SW480 (cell line): ENCODE data around the gene KATNAL1.

Experiments used
- DNase-seq: peaks from one replicate; pipeline ENCODE4 v3.0.0-alpha.2; 2016; ENCODE audit warnings: low spot score

KATNAL1 gene

GRCh38 chr13:30307194-30307970 lies at the start of gene KATNAL1:
Gene KATNAL1 (minus strand): TSS chr13:30307551. CDS start chr13:30283777, 23,774 bp downstream.
- peak; percentile 78 for DNase-seq

- no peak for DNase-seq
These were observed 48.5 kb upstream of the KATNAL1 start for GRCh38 chr13:30355839-30356238.

DNA sequence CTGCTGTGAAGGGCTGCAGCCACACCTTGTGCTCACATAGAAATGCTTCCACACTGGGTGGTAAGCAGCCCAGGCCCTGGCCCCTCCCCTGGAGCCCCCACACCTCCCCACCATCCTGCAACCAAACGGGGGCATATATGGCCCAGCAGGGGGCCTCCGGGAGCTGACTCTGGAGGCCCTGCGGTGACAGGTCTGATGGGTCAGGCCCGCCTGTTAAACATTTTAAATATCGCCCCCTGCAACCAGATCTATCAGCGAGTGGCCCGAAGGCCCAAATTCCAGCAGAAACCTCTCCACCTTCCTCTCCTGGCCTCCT lies 48.0 kb upstream of the KATNAL1 start:
- DNase-seq = no peak

- DNase-seq = no peak
These were observed 47.4 kb upstream of the KATNAL1 start for GRCh38 chr13:30354493-30355383.

- DNase-seq = no peak
These were observed 46.3 kb upstream of the KATNAL1 start for GRCh38 chr13:30353471-30354215.

- no peak for DNase-seq
These were observed 45.7 kb upstream of the KATNAL1 start for GRCh38 chr13:30353060-30353459.

GRCh38 chr13:30352121-30352520 lies 44.8 kb upstream of the KATNAL1 start:
- DNase-seq = no peak

GRCh38 chr13:30346789-30347167 lies 39.4 kb upstream of the KATNAL1 start:
- DNase-seq = no peak

GRCh38 chr13:30346153-30346788 lies 38.9 kb upstream of the KATNAL1 start:
- peak; percentile 73 for DNase-seq

- no peak for DNase-seq
These were observed 38.2 kb upstream of the KATNAL1 start for GRCh38 chr13:30345426-30346100.

DNA sequence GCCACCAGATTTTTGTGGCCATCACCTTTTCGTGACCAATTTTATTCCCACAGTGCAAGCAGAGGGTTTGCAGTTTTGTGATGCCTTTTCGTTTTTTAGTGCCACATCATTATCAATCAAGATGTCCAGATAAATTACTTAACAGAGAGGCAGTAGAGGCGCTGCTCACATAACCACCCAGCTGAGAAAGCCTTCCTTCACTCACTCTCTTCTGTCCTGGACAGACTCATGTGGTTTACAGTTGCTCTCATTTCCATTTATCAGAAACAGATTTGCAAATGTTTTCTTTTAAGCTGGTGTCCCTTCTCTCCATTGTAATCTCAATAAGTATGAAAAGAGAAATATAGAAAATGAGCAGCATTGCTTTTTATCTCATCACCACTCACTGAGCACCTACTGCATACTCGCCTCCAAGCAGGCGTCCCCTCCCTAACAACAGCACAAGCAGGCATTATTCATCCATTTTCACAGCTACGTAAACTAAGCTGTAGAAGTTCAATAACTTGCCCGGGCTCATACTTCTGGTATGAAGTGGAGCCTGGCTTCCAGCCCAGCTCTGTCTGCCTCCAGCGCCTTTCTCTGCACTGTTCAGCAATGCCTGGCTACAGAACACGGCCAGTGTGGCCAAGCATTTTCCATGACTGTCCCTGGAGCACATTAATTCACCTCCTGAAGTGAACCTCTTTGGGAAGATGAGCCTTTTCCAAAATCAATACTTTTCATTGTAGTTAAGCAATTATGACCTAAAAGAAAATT lies 34.6 kb upstream of the KATNAL1 start:
- no peak for DNase-seq

DNA sequence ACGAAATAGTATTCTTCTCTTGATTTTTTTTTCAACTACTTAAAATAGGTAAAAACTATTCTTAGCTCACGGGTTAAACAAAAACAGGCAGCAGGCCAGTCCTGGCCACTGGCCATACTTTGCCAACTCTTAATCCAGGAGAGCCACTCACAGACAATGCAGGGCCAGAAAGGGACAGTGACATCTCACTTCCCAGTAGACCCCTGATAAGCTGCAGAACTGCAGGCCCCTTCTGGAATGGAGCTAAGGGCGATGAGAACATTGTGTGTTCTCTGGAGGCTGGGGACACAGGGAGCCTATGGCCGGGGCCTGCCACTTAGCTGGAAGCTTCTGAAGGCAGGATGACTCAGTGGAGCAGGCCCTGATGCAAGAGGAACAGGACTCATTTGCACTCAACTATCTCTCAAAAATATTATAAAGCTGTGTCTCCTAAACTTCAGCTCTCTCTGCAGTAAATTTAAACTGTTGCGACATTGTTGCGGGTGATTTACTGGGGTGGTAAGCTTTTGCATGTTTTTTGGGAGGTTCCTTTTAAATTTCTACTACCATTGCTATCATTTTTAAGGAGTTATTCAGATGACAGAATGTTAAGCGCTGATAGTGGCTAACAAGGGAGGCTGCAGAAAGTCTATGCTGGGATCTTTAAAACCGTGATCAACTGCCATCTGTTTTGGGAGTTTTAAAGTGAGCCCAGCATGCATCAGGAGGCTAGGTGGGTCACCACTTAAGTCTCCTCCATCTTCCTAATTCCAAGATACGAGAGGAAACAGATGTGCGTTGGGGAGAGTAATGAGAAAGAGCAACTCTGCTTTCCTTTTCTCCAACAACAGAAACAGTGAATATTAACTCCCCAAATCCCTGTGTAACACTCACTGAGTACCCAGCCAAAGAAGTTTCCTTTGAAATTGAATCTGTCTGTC lies 33.2 kb upstream of the KATNAL1 start:
- no peak for DNase-seq

DNA sequence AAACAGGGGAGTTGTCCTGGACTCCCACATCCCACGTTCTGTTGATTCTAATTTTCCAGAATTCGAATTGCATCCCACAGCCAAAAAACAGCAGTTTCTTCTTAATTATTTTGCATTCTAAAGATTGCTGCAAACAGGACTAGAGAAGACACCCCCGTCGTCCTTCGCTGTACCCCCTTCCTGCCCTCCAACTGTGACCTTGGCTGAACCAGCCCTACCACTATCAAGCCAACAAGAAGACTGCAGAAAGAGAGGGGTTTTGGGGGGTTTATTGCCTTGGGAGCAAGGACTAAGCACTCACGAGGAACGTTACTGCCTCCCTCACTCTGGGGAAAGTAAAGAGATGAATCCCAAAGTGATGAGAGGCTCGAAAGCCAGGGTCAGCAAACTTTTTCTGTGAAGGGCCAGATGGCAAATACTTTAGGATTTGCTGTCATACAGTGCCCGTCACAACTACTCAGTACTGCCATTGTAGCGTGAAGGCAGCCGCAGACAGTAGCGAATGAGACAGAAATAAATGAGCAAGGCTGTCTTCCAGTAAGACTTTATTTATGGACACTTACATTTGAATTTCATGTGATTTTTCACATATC lies 32.5 kb upstream of the KATNAL1 start:
- DNase-seq = no peak

GRCh38 chr13:30338952-30339351 lies 31.6 kb upstream of the KATNAL1 start:
- DNase-seq = no peak

DNA sequence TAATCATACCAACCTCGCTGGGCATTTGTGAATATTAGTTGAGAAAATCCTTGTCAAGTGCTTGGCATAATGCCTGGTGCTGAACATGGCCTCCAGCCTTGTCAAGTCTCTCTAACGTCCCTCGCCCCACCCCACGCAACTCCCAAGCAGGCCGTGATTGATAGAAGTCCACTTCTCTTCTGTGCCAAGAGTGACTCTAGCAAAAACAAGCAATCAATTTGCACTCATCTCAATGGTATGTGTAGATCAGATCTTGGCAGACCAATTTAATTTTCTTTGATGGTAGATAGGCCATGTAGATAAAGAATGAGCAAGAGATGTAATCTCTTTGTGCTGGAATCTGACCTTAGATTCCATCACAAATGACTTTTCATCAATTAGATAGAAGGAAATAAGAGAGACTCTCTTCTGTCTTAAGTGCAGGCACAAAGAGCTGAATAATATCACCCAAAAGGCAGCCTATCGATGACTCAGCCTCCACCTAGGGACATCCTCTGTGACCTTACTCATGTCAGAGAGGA lies 31.0 kb upstream of the KATNAL1 start:
- peak; percentile 60 for DNase-seq

GRCh38 chr13:30337061-30337610 lies 29.8 kb upstream of the KATNAL1 start:
- DNase-seq = no peak

DNA sequence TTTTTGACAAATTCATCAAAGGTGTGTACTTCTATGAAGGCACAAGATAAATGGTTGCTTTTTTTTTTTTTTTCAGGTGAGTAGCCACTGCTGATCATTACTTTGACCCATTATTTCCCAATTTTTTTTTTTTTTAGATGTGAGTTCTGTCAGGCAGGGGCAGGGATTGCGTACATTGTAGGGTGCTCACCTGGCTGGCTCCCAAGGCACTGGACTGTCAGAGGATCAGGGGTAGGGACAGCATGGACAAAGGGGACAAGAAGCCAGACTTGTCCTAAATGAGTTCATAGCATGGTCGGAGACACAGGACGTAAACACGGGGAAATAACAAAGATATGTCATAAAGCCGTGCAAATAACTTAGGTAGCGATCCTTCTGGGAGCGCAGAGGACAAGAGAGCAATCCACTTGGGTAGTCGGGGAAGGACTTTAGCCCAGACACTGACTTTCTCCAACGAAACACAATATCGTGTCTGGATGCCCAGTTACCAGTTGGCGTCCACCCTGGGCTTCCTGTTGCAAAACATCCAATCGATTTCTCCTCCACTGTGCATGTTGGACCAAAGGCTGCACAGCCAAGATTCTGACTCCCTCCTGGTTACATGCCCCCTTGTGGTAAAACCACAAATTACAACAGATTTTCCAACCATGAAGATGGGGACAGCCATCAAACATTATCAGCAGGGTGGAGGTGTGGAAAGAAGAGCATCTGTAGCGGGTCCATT lies 27.5 kb upstream of the KATNAL1 start:
- DNase-seq = no peak

DNA sequence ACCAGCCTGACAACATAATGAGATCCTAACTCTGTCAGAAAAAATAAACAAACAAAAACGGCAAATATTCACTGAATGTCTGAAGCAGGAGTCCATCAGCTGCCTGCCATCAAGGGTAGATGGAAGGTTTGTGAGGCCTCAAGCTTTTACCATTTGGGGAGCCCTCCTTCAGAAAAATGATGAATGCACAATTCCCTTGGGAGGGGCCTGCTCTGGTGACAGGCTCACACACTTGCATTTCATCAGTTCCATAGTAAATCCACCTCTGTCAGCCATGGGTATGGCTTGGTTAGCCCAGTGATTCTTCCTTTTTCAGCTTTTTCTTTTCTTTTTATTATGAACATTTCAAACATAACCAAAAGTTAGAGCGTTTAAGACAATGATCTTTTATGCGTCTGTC lies 26.3 kb upstream of the KATNAL1 start:
- no peak for DNase-seq
